ENCODE data around the gene ZSCAN16. TPM values are rescaled to one million over a fixed set of nuclear protein-coding genes. Genes with fewer than 3 reads are reported as not detected.

Gene ZSCAN16
- total and polyA plus RNA-seq, 2 of the 13 experiments (the other 11 are each of a cell fraction or from before 2014, with no cell fraction given), result 5.7 to 12.7 TPM

GRCh38 chr6:28171271-28171670, 46.9 kb downstream of the ZSCAN16 start:
- intact Hi-C loops (cut with micrococcal nuclease; ENCODE audit: unreplicated experiment) (no loop called here), in situ Hi-C loops (cut with HindIII; ENCODE audit: extremely low pct_ligation_motif_present, low pct_unique_long_range_greater_than_20kb) (no loop called here)
- no peak for DNase-seq (ENCODE audit: low spot score)
- Histone ChIP-seq H3K4me1 (ENCODE audit: insufficient read depth, low read length) (no peaks in the 10 kb centered on the region), H3K79me2 (ENCODE audit: insufficient read depth, low read length) (no peaks in the 10 kb centered on the region), H3K36me3 (replicated peaks in 1 of 2; ENCODE audit: control insufficient read depth in 1 of 2, insufficient read depth in 2 of 2, low read length in 2 of 2) (0 out of 5 replicates have a peak, but pooled peaks cover 0 to 1% of the 10 kb centered on the region in 2 experiments), H3K4me2 (ENCODE audit: low read depth, low read length) (no peak overlapping the region), H3K9me3 (ENCODE audit: low read length) (no peaks in the 10 kb centered on the region), H3K9ac (ENCODE audit: insufficient read depth, low read depth, low read length) (no peak overlapping the region), H3K27ac (ENCODE audit: extremely low read length, insufficient read depth, low read length) (no peak overlapping the region), H3K27me3 (ENCODE audit: control insufficient read depth in 1 of 2, insufficient read depth in 2 of 2, low read length in 2 of 2) (no peaks in the 10 kb centered on the region; a peak in 1 of 5 replicates), H3K4me3 (replicated peaks in 1 of 3; ENCODE audit: insufficient read depth in 1 of 3, low read depth in 2 of 3, low read length in 3 of 3) (no peak overlapping the region), H2AFZ (ENCODE audit: low read length) (no peak overlapping the region), H4K20me1 (ENCODE audit: insufficient read depth, low read length) (no peaks in the 10 kb centered on the region)
- POLR2A ChIA-PET, result interaction anchor here (1.0 kb wide), 1 partner anchor 10 kb away, joined by 3 read pairs; no protein-coding TSS in a partner anchor
- FAIRE-seq, result no peak
- WGBS (ENCODE audit: low lambda C conversion rate), result 74% methylated on average over 2 of the region's 2 CpGs
- no peak for ATAC-seq
- CTCF ChIA-PET (ENCODE audit: low intra/inter-chr PET ratio, low total read pairs), result no interaction called here
- TF ChIP-seq ETV5 (CRISPR knock-in tag; IDR thresholded peaks at IDR 0.05; ENCODE audit: borderline replicate concordance) (no peak), PCBP1 (IDR thresholded peaks at IDR 0.05; ENCODE audit: borderline replicate concordance, low read depth, low read length) (no peak), ZNF335 (CRISPR knock-in tag; IDR thresholded peaks at IDR 0.05) (no peak), POLR2G (IDR thresholded peaks at IDR 0.05; ENCODE audit: low read depth, low read length) (no peak), HNRNPUL1 (IDR thresholded peaks at IDR 0.05; ENCODE audit: low read depth, low read length) (no peak), ZNF572 (CRISPR knock-in tag; IDR thresholded peaks at IDR 0.05) (no peak), GATAD2A (CRISPR knock-in tag; IDR thresholded peaks at IDR 0.05) (no peak), SAP130 (CRISPR knock-in tag; IDR thresholded peaks at IDR 0.05; ENCODE audit: low read depth) (no peak)
- no TSS peak for BruUV-seq (replicated peaks)

GRCh38 chr6:28172006-28172405, 47.6 kb downstream of the ZSCAN16 start:
- ATAC-seq, result no peak
- intact Hi-C loops (cut with micrococcal nuclease; ENCODE audit: unreplicated experiment) (no loop called here), in situ Hi-C loops (cut with HindIII; ENCODE audit: extremely low pct_ligation_motif_present, low pct_unique_long_range_greater_than_20kb) (no loop called here)
- FAIRE-seq, result no peak
- no peaks in the 10 kb centered on the region for H3K36me3 ChIP-seq (replicated peaks in 1 of 2; ENCODE audit: control insufficient read depth in 1 of 2, insufficient read depth in 2 of 2, low read length in 2 of 2)
- WGBS (ENCODE audit: low lambda C conversion rate), result 76% methylated on average over 2 of the region's 2 CpGs
- H3K79me2 ChIP-seq (ENCODE audit: insufficient read depth, low read length), result no peaks in the 10 kb centered on the region
- H3K9ac ChIP-seq (ENCODE audit: insufficient read depth, low read depth, low read length), result no peak overlapping the region
- H3K4me2 ChIP-seq (ENCODE audit: low read depth, low read length), result no peak overlapping the region
- BruUV-seq (replicated peaks), result no TSS peak
- H3K4me1 ChIP-seq (ENCODE audit: insufficient read depth, low read length), result no peaks in the 10 kb centered on the region
- H3K4me3 ChIP-seq (replicated peaks in 1 of 3; ENCODE audit: insufficient read depth in 1 of 3, low read depth in 2 of 3, low read length in 3 of 3), result no peak overlapping the region
- H3K27me3 ChIP-seq (ENCODE audit: control insufficient read depth in 1 of 2, insufficient read depth in 2 of 2, low read length in 2 of 2), result no peaks in the 10 kb centered on the region; a peak in 1 of 5 replicates
- H3K9me3 ChIP-seq (ENCODE audit: low read length), result no peaks in the 10 kb centered on the region
- ChIA-PET POLR2A (interaction anchor here (0.9 kb wide), 1 partner anchor 10 kb away, joined by 5 read pairs; no protein-coding TSS in a partner anchor), CTCF (ENCODE audit: low intra/inter-chr PET ratio, low total read pairs) (no interaction called here)
- no peak for DNase-seq (ENCODE audit: low spot score)
- H3K27ac ChIP-seq (ENCODE audit: extremely low read length, insufficient read depth, low read length), result no peak overlapping the region
- TF ChIP-seq MXD4 (CRISPR knock-in tag; IDR thresholded peaks at IDR 0.05) (no peak), SETDB1 (CRISPR knock-in tag; IDR thresholded peaks at IDR 0.05; ENCODE audit: borderline replicate concordance) (no peak), HNRNPUL1 (IDR thresholded peaks at IDR 0.05; ENCODE audit: low read depth, low read length) (no peak), PHB2 (IDR thresholded peaks at IDR 0.05; ENCODE audit: partially characterized antibody) (no peak), ZNF337 (CRISPR knock-in tag; IDR thresholded peaks at IDR 0.05; ENCODE audit: borderline replicate concordance, low read depth) (no peak), RORA (CRISPR knock-in tag; IDR thresholded peaks at IDR 0.05) (no peak), SNAPC2 (CRISPR knock-in tag; IDR thresholded peaks at IDR 0.05) (no peak), ZNF740 (CRISPR knock-in tag; IDR thresholded peaks at IDR 0.05) (no peak), KLF6 (CRISPR knock-in tag; IDR thresholded peaks at IDR 0.05) (no peak), RFX5 (IDR thresholded peaks at IDR 0.05; ENCODE audit: low read depth, low read length) (no peak), RNF219 (CRISPR knock-in tag; IDR thresholded peaks at IDR 0.05) (no peak), GABPA (IDR thresholded peaks at IDR 0.05; ENCODE audit: low read depth, low read length) (no peak), GABPA (CRISPR knock-in tag; IDR thresholded peaks at IDR 0.05; ENCODE audit: low read depth) (no peak), ZMYM2 (CRISPR knock-in tag; IDR thresholded peaks at IDR 0.05) (no peak)
- H4K20me1 ChIP-seq (ENCODE audit: insufficient read depth, low read length), result no peaks in the 10 kb centered on the region
- no peak overlapping the region for H2AFZ ChIP-seq (ENCODE audit: low read length)
